ENCODE measurements around the gene LRPAP1.

GRCh38 chr4:3491681-3492405, 40.4 kb downstream of the LRPAP1 start:
- no peak for TF ChIP-seq POLR2A (IDR thresholded peaks at IDR 0.05)
- TF ChIP-seq CTCF (IDR thresholded peaks at IDR 0.05), result no peak
- no peak for TF ChIP-seq POLR2AphosphoS5 (IDR thresholded peaks at IDR 0.05)
